ENCODE data around the gene SLC16A1.

SLC16A1 gene

GRCh38 chr1:112929979-112930378, 26.0 kb downstream of the SLC16A1 start:
- DNase-seq (ENCODE audit: low read depth), result no peak
- no peak for TF ChIP-seq CTCF (IDR thresholded peaks at IDR 0.05; ENCODE audit: low read depth, low read length, missing control alignments)
- in situ Hi-C loops (cut with HindIII; ENCODE audit: low sequenced_read_pairs), result no loop called here
- no peak overlapping the region for H3K4me3 ChIP-seq (ENCODE audit: low read depth, low read length)

GRCh38 chr1:112927462-112927990, 28.5 kb downstream of the SLC16A1 start:
- in situ Hi-C loops (cut with HindIII; ENCODE audit: low sequenced_read_pairs), result no loop called here
- DNase-seq (ENCODE audit: low read depth), result no peak
- no peak overlapping the region for H3K4me3 ChIP-seq (ENCODE audit: low read depth, low read length)
- TF ChIP-seq CTCF (IDR thresholded peaks at IDR 0.05; ENCODE audit: low read depth, low read length, missing control alignments), result no peak

DNA sequence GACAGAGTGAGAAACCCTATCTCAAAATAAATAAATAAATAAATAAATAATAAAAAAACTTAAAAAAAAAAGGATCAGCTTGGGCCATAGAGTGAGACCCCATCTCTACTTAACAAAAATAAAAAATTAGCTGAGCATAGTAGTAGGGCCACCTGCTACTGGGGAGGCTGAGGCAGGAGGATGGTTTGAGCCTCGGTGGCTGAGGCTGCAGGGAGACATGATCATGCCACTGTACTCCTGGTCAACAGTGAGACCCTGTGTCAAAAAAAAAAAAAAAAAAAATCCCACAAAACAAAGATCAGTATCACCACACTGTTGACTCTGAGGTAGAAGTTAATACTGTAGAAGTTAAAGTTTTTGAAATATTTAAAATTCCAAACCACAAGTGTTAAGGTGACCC, 29.1 kb downstream of the SLC16A1 start:
- H3K4me3 ChIP-seq (ENCODE audit: low read depth, low read length), result no peak overlapping the region
- in situ Hi-C loops (cut with HindIII; ENCODE audit: low sequenced_read_pairs), result no loop called here
- TF ChIP-seq CTCF (IDR thresholded peaks at IDR 0.05; ENCODE audit: low read depth, low read length, missing control alignments), result no peak
- no peak for DNase-seq (ENCODE audit: low read depth)

DNA sequence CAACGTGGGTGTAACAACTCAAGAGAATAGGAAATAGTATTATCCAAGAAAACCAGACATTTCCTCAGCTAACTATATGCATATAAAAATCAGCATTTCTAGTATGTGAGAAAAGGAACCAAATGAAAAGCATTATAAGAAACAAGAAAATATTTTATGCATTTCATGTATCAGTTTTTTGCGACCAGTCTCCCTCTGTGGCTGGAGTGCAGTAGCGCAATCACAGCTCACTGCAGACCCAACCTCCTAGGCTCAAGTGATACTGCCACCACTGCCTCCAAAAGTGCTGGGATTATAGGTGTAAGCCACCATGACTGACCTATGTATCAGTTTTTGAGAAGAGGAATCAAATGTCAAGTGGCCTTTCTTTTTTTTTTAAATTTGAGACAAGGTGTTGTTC, 31.0 kb downstream of the SLC16A1 start:
- in situ Hi-C loops (cut with HindIII; ENCODE audit: low sequenced_read_pairs), result no loop called here
- peak; percentile 16 for TF ChIP-seq CTCF (IDR thresholded peaks at IDR 0.05; ENCODE audit: low read depth, low read length, missing control alignments)
- no peak for DNase-seq (ENCODE audit: low read depth)
- no peak overlapping the region for H3K4me3 ChIP-seq (ENCODE audit: low read depth, low read length)

DNA sequence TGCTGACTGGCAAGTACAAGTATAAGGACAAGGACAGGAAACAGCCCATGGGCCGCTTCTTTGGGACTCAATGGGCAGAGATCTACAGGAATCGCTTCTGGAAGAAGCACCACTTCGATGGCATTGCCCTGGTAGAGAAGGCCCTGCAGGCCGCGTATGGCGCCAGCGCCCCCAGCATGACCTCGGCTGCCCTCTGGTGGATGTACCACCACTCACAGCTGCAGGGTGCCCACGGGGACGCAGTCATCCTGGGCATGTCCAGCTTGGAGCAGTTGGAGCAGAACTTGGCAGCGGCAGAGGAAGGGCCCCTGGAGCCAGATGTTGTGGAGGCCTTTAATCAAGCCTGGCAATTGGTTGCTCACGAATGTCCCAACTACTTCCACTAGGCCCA, 32.0 kb downstream of the SLC16A1 start:
- no peak overlapping the region for H3K4me3 ChIP-seq (ENCODE audit: low read depth, low read length)
- in situ Hi-C loops (cut with HindIII; ENCODE audit: low sequenced_read_pairs), result no loop called here
- TF ChIP-seq CTCF (IDR thresholded peaks at IDR 0.05; ENCODE audit: low read depth, low read length, missing control alignments), result no peak
- no peak for DNase-seq (ENCODE audit: low read depth)

DNA sequence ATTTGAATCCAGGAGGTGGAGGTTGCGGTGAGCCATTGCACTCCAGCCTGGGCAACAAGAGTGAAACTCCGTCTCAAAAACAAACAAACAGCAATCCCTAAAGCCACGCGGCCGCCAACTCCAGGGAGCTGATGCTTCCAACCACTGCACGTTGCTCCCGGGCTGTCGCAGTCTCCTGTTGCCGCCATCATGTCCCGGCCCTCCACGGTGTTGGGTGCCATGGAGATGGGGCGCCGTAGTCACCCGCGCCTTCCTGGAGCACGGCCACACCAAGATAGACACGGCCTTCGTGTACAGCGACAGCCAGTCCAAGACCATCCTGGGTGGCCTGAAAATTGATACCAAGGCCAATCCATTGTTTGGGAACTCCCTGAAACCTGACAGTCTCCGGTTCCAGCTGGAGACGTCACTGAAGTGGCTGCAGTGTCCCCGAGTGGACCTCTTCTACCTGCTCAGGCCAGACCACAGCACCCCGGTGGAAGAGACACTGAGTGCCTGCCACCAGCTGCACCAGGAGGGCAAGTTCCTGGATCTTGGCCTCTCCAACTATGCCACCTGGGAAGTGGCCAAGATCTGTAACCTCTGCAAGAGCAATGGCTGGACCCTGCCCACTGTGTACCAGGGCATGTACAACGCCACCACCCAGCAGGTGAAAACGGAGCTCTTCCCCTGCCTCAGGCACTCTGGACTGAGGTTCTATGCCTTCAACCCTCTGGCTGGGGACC, 32.6 kb downstream of the SLC16A1 start:
- no peak for DNase-seq (ENCODE audit: low read depth)
- no peak overlapping the region for H3K4me3 ChIP-seq (ENCODE audit: low read depth, low read length)
- in situ Hi-C loops (cut with HindIII; ENCODE audit: low sequenced_read_pairs), result no loop called here
- no peak for TF ChIP-seq CTCF (IDR thresholded peaks at IDR 0.05; ENCODE audit: low read depth, low read length, missing control alignments)

All from astrocyte of the cerebellum (primary cell).